Thyroid gland (tissue), 4 donors: ENCODE measurements around the gene LILRA1.

Experiments used
- CTCF ChIP-seq, 6 experiments: fragments of 200-600 bp in 3 of 6; fragments of 450-650 bp in 3 of 6; sonication (generic) in 3 of 6; IDR thresholded peaks; one replicate each; pipeline ENCODE4 v1.5.1; 2016 to 2019; ENCODE audit warnings: antibody characterized with exemption in 6 of 6, mild to moderate bottlenecking in 2 of 6, inconsistent platforms in 1 of 6, moderate library complexity in 1 of 6
- POLR2A ChIP-seq, 2 donors: fragments of 450-650 bp; IDR thresholded peaks; one replicate each; pipeline ENCODE4 v1.6.1; 2017; ENCODE audit warnings: antibody characterized with exemption in 2 of 2, mild to moderate bottlenecking in 2 of 2, moderate library complexity in 1 of 2

- TF ChIP-seq CTCF (IDR thresholded peaks at IDR 0.05) (no peak), POLR2A (IDR thresholded peaks at IDR 0.05) (no peak)
Observed at GRCh38 chr19:54608792-54609191, 15.4 kb downstream of the LILRA1 start.
